Trophoblast cell (in vitro differentiated cells and primary cell): Measurements from ENCODE around the gene AQP5.

ENCODE experiments used
- DNase-seq, 2 donors: peaks; one replicate each; pipeline ENCODE4 v3.0.0-alpha.2; 2016
- H2AFZ ChIP-seq: 2 replicates; pipeline ENCODE4 v1.6.1; 2013; ENCODE audit warnings: low read length, moderate library complexity, mild to moderate bottlenecking; ENCODE audit not compliant: insufficient read depth, poor library complexity
- H2AK5ac ChIP-seq: 2 replicates; pipeline ENCODE4 v1.6.1; 2013; ENCODE audit warnings: mild to moderate bottlenecking, low read length
- H2BK120ac ChIP-seq: 2 replicates; pipeline ENCODE4 v1.6.1; 2013; ENCODE audit warnings: low read length, mild to moderate bottlenecking, moderate library complexity; ENCODE audit not compliant: insufficient read depth, poor library complexity
- H2BK12ac ChIP-seq: 2 replicates; pipeline ENCODE4 v1.6.1; 2013; ENCODE audit warnings: mild to moderate bottlenecking, low read length, moderate library complexity
- H2BK5ac ChIP-seq: 2 replicates; pipeline ENCODE4 v1.6.1; 2013; ENCODE audit warnings: low read length, low read depth, moderate library complexity, mild to moderate bottlenecking; ENCODE audit not compliant: poor library complexity
- H3K14ac ChIP-seq: 2 replicates; pipeline ENCODE4 v1.6.1; 2013; ENCODE audit warnings: mild to moderate bottlenecking, low read length
- H3K18ac ChIP-seq: 2 replicates; pipeline ENCODE4 v1.6.1; 2013; ENCODE audit warnings: mild to moderate bottlenecking, low read length
- H3K23ac ChIP-seq: 2 replicates; pipeline ENCODE4 v1.6.1; 2013; ENCODE audit warnings: low read length
- H3K27ac ChIP-seq: 2 replicates; pipeline ENCODE4 v1.5.1; 2013; ENCODE audit warnings: low read depth, mild to moderate bottlenecking, inconsistent platforms, low read length, moderate library complexity
- H3K27me3 ChIP-seq: 2 replicates; pipeline ENCODE4 v1.6.1; 2013; ENCODE audit warnings: inconsistent platforms, mild to moderate bottlenecking, low read length, moderate library complexity; ENCODE audit not compliant: insufficient read depth
- H3K36me3 ChIP-seq, 2 experiments: 1 replicate in 1 of 2; 2 replicates in 1 of 2; pipeline ENCODE4 v1.6.1; 2013; ENCODE audit warnings: low read length in 2 of 2, mild to moderate bottlenecking in 2 of 2, moderate library complexity in 1 of 2; ENCODE audit not compliant: insufficient read depth in 2 of 2, control insufficient read depth in 1 of 2
- H3K4ac ChIP-seq: 2 replicates; pipeline ENCODE4 v1.6.1; 2013; ENCODE audit warnings: low read depth, mild to moderate bottlenecking, low read length, moderate library complexity
- H3K4me1 ChIP-seq, 2 experiments: 1 replicate in 1 of 2; 2 replicates in 1 of 2; pipeline ENCODE4 v1.6.1; 2013; ENCODE audit warnings: low read length in 2 of 2, mild to moderate bottlenecking in 2 of 2, moderate library complexity in 1 of 2; ENCODE audit not compliant: insufficient read depth in 2 of 2, control insufficient read depth in 1 of 2
- H3K4me2 ChIP-seq: 2 replicates; pipeline ENCODE4 v1.6.1; 2013; ENCODE audit warnings: inconsistent platforms, mild to moderate bottlenecking, low read length, moderate library complexity
- H3K4me3 ChIP-seq: 2 replicates; pipeline ENCODE4 v1.5.1; 2013; ENCODE audit warnings: mild to moderate bottlenecking, low read depth, low read length, inconsistent platforms
- H3K79me1 ChIP-seq: one replicate; pipeline ENCODE4 v1.6.1; 2013; ENCODE audit warnings: low read length
- H3K79me2 ChIP-seq: 2 replicates; pipeline ENCODE4 v1.6.1; 2013; ENCODE audit warnings: low read length, mild to moderate bottlenecking; ENCODE audit not compliant: control insufficient read depth, insufficient read depth, poor library complexity
- H3K9ac ChIP-seq: 2 replicates; pipeline ENCODE4 v1.6.1; 2013; ENCODE audit warnings: mild to moderate bottlenecking, low read length
- H3K9me3 ChIP-seq: 2 replicates; pipeline ENCODE4 v1.6.1; 2013; ENCODE audit warnings: low read depth, mild to moderate bottlenecking, control low read depth, inconsistent platforms, low read length; ENCODE audit not compliant: insufficient read depth
- H4K12ac ChIP-seq: 2 replicates; pipeline ENCODE4 v1.6.1; 2013; ENCODE audit warnings: low read depth, mild to moderate bottlenecking, low read length, moderate library complexity
- H4K8ac ChIP-seq: 2 replicates; pipeline ENCODE4 v1.6.1; 2013; ENCODE audit warnings: low read depth, mild to moderate bottlenecking, low read length, moderate library complexity
- H4K91ac ChIP-seq: one replicate; pipeline ENCODE4 v1.6.1; 2013; ENCODE audit warnings: low read depth, mild to moderate bottlenecking, low read length, moderate library complexity
- WGBS: extraction: QIAGEN DNeasy Blood & Tissue Kit; methylation state at CpG from one replicate; pipeline ENCODE4 v1.1.7; 2013; ENCODE audit warnings: missing lambda C conversion rate; ENCODE audit not compliant: insufficient read length, insufficient coverage; ENCODE audit errors: extremely low coverage; 5-methylcytosine and 5-hydroxymethylcytosine counted together

AQP5 gene

GRCh38 chr12:49953151-49953550 is 8.5 kb upstream of the AQP5 start:
- no peak overlapping the region for H3K23ac ChIP-seq
- H3K14ac ChIP-seq: no peak overlapping the region
- H2AK5ac ChIP-seq: no peak overlapping the region
- H2AFZ ChIP-seq: no peak overlapping the region
- no peak overlapping the region for H2BK120ac ChIP-seq
- no peaks in the 10 kb centered on the region for H3K79me1 ChIP-seq
- H4K12ac ChIP-seq: no peak overlapping the region
- H3K79me2 ChIP-seq: no peaks in the 10 kb centered on the region
- H3K27ac ChIP-seq: no peak overlapping the region
- no peak overlapping the region for H2BK12ac ChIP-seq
- no peak overlapping the region for H3K4me3 ChIP-seq
- WGBS: no CpG with 5 or more reads among the region's 4 CpGs
- H3K4ac ChIP-seq: no peak overlapping the region
- no peak overlapping the region for H2BK5ac ChIP-seq
- no peaks in the 10 kb centered on the region for H3K36me3 ChIP-seq
- no peak overlapping the region for H3K4me2 ChIP-seq
- no peak overlapping the region for H3K9ac ChIP-seq
- H4K8ac ChIP-seq: no peak overlapping the region
- H4K91ac ChIP-seq: no peak overlapping the region
- no peaks in the 10 kb centered on the region for H3K4me1 ChIP-seq
- H3K27me3 ChIP-seq: peaks cover 24% of the 10 kb centered on the region
- H3K18ac ChIP-seq: no peak overlapping the region
- DNase-seq: no peak
- no peaks in the 10 kb centered on the region for H3K9me3 ChIP-seq

DNA sequence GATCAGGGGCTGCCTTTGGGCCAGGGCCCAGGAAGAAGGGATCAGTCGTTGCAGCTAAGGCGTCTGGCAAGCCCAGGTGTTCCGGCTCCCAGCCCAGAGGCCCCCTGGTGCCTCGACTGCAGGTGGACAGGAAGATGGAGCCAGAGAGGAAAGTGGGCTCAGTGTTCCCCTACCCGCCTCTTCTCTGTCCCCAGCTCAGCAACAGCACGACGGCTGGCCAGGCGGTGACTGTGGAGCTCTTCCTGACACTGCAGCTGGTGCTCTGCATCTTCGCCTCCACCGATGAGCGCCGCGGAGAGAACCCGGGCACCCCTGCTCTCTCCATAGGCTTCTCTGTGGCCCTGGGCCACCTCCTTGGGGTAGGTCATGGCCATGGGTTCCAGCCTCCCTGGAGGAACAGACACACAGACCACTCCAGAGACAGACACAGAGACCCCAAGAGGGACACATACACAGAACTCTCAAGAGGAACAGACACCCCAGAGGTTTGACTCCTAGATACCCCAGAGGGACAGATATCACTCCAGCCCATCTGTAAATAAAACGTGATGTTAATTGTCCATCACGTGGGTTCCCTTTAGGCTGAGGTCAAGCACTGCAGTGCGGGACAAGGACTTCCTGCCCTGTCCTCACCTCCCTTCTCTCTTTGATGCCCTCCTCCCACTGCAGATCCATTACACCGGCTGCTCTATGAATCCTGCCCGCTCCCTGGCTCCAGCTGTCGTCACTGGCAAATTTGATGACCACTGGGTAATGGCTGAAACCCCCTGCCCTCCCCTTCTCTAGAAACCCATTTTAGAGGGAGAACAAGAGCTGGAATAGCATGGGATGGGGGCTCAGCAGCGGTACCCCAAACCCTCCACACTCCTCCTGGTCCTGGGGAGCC is 7.5 kb upstream of the AQP5 start:
- H3K4me1 ChIP-seq: no peaks in the 10 kb centered on the region
- no peaks in the 10 kb centered on the region for H3K79me1 ChIP-seq
- H2AK5ac ChIP-seq: no peak overlapping the region
- peak overlapping the region; percentile 3 for H3K4me3 ChIP-seq
- H3K79me2 ChIP-seq: no peaks in the 10 kb centered on the region
- H3K27ac ChIP-seq: no peak overlapping the region
- no peak for DNase-seq
- H3K18ac ChIP-seq: no peak overlapping the region
- no peak overlapping the region for H3K23ac ChIP-seq
- no peak overlapping the region for H4K8ac ChIP-seq
- no peak overlapping the region for H3K4ac ChIP-seq
- peaks cover 33% of the 10 kb centered on the region for H3K27me3 ChIP-seq
- H3K9ac ChIP-seq: no peak overlapping the region
- H2BK12ac ChIP-seq: no peak overlapping the region
- H3K9me3 ChIP-seq: peaks cover 2% of the 10 kb centered on the region
- no peak overlapping the region for H3K14ac ChIP-seq
- no peak overlapping the region for H2AFZ ChIP-seq
- H2BK120ac ChIP-seq: no peak overlapping the region
- no peak overlapping the region for H3K4me2 ChIP-seq
- no peak overlapping the region for H2BK5ac ChIP-seq
- no peak overlapping the region for H4K91ac ChIP-seq
- no peaks in the 10 kb centered on the region for H3K36me3 ChIP-seq
- no peak overlapping the region for H4K12ac ChIP-seq
- no CpG with 5 or more reads among the region's 21 CpGs for WGBS

DNA sequence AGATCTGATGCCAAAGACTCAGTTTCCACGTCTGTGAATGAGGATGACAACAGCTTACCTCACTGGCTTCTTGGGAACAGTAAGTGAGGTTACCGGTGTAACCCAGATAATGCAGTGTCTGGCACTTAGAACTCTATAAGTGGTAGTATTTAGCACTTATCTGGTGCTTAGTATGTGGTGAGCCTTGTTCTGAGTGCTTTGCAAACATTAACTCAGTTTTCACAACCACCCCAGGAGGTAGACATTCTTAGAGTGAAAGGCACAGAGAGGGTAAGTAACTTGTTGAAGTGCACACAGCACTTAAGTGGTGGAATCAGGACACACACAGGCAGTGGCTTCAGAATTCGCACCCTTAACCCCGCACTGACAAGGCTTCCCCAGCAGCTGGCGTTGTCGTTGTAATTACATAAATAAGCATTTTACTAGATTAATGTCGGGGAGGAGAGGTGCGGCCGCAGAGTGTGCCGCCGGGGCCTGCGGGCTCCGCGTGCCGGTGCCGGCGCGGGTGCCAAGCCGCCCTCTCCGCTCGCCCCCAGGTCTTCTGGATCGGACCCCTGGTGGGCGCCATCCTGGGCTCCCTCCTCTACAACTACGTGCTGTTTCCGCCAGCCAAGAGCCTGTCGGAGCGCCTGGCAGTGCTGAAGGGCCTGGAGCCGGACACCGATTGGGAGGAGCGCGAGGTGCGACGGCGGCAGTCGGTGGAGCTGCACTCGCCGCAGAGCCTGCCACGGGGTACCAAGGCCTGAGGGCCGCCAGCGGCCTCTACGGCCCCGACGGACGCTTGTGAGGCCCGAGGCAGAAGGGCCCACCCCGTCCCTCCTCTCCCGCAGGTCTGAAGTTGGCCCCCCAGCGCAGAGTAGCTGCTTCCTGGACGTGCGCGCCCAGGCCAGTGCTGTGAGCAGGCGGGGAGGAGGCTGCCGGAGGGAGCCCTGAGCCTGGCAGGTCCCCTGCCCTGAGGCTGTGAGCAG is 6.5 kb upstream of the AQP5 start:
- Histone ChIP-seq H3K4me1 (no peaks in the 10 kb centered on the region), H2BK12ac (no peak overlapping the region), H2AFZ (no peak overlapping the region), H4K12ac (no peak overlapping the region), H3K79me2 (no peaks in the 10 kb centered on the region), H3K79me1 (no peaks in the 10 kb centered on the region), H3K4ac (no peak overlapping the region), H2BK5ac (no peak overlapping the region), H3K4me2 (no peak overlapping the region), H3K27ac (no peak overlapping the region), H4K8ac (no peak overlapping the region), H3K9ac (no peak overlapping the region), H3K9me3 (peaks cover 2% of the 10 kb centered on the region), H4K91ac (no peak overlapping the region), H3K4me3 (no peak overlapping the region), H2AK5ac (no peak overlapping the region), H2BK120ac (no peak overlapping the region), H3K18ac (no peak overlapping the region), H3K27me3 (peaks cover 41% of the 10 kb centered on the region), H3K23ac (no peak overlapping the region), H3K14ac (no peak overlapping the region), H3K36me3 (no peaks in the 10 kb centered on the region)
- no CpG with 5 or more reads among the region's 53 CpGs for WGBS
- no peak for DNase-seq

DNA sequence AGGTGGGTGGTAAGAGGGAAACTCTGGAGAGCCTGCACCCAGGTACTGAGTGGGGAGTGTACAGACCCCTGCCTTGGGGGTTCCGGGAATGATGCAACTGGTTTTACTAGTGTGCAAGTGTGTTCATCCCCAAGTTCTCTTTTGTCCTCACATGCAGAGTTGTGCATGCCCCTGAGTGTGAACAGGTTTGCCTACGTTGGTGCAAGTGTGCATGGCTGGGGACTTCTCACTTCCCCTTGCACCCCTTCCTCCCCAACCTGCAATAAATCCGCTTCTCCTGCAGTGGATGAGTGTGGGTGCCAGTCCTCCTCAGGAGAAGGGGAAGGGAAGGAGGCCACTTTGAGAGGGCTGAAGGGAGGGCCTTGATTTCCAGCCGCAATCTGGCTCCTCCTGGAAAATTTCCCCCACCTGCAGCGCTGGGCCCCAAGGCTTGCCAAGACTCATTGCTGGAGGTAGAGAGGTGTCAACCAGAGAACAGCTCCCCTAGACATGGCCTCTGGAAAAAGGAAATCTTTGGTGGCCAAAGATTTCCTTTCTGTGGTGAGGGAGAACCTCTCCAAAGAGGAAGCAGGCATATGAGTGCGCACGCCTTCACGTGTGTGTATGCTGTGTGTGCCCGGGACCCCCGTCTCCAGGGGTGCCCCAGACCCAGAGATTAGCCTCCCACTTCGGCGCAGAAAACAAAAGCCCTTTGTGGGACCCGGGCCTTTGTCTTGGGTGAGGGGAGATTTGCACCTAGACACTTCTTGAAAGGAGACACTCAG is 5.6 kb upstream of the AQP5 start:
- peaks cover 2% of the 10 kb centered on the region for H3K9me3 ChIP-seq
- no peaks in the 10 kb centered on the region for H3K79me1 ChIP-seq
- H3K36me3 ChIP-seq: no peaks in the 10 kb centered on the region
- H3K4me2 ChIP-seq: no peak overlapping the region
- no peak overlapping the region for H3K9ac ChIP-seq
- H4K91ac ChIP-seq: no peak overlapping the region
- DNase-seq: no peak
- no peak overlapping the region for H4K8ac ChIP-seq
- no peak overlapping the region for H2BK5ac ChIP-seq
- H3K4ac ChIP-seq: no peak overlapping the region
- no peak overlapping the region for H3K18ac ChIP-seq
- H3K4me1 ChIP-seq: no peaks in the 10 kb centered on the region
- no peaks in the 10 kb centered on the region for H3K79me2 ChIP-seq
- no peak overlapping the region for H3K14ac ChIP-seq
- H3K23ac ChIP-seq: no peak overlapping the region
- H3K4me3 ChIP-seq: no peak overlapping the region
- H2BK12ac ChIP-seq: no peak overlapping the region
- peaks cover 51% of the 10 kb centered on the region for H3K27me3 ChIP-seq
- H2AK5ac ChIP-seq: no peak overlapping the region
- H3K27ac ChIP-seq: no peak overlapping the region
- no peak overlapping the region for H2BK120ac ChIP-seq
- no CpG with 5 or more reads among the region's 13 CpGs for WGBS
- no peak overlapping the region for H2AFZ ChIP-seq
- H4K12ac ChIP-seq: no peak overlapping the region
